ENCODE results near the gene NPDC1.

NPDC1 gene

DNA sequence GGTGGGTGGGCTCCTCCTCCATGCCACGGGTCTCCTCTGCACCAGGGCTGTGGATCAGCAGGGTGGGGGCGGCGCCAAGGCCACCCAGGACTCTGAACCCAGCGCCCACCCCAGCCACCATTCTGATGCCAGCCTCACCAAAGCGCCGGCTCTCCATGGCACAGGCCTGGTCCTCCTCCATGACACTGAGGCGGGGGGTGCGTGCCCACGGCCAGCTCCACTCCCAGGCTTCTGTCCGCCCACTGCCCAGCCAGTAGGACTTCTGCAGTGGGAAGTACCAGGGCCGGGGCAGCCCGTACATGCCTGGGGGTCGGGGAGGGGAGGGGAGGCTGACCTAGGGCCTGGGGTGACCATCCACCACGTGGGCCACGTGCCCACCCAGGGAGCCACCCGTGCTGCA lies 29.5 kb downstream of the NPDC1 start:
- no peaks in the 10 kb centered on the region for H3K4me1 ChIP-seq (ENCODE audit: low read depth, poor library complexity, severe bottlenecking)
- H3K4me3 ChIP-seq (IDR thresholded peaks at IDR 0.05; ENCODE audit: insufficient read depth, low read depth, low read length), result no peak overlapping the region
- no peak overlapping the region for H3K9ac ChIP-seq
- no peaks in the 10 kb centered on the region for H3K36me3 ChIP-seq (ENCODE audit: insufficient read depth)
- no peak overlapping the region for H3K27ac ChIP-seq
- no peaks in the 10 kb centered on the region for H3K79me2 ChIP-seq (ENCODE audit: insufficient read depth, low read depth)
- TF ChIP-seq, protein P1, sequence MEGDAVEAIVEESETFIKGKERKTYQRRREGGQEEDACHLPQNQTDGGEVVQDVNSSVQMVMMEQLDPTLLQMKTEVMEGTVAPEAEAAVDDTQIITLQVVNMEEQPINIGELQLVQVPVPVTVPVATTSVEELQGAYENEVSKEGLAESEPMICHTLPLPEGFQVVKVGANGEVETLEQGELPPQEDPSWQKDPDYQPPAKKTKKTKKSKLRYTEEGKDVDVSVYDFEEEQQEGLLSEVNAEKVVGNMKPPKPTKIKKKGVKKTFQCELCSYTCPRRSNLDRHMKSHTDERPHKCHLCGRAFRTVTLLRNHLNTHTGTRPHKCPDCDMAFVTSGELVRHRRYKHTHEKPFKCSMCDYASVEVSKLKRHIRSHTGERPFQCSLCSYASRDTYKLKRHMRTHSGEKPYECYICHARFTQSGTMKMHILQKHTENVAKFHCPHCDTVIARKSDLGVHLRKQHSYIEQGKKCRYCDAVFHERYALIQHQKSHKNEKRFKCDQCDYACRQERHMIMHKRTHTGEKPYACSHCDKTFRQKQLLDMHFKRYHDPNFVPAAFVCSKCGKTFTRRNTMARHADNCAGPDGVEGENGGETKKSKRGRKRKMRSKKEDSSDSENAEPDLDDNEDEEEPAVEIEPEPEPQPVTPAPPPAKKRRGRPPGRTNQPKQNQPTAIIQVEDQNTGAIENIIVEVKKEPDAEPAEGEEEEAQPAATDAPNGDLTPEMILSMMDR (conservative IDR thresholded peaks at IDR 0.05; ENCODE audit: low read depth, low read length), result no peak
- H3K27me3 ChIP-seq (ENCODE audit: insufficient read depth, low read depth), result peaks cover 5% of the 10 kb centered on the region; the same call in 1 of the 2 replicates
- no peak overlapping the region for H2AFZ ChIP-seq (ENCODE audit: low read depth)
- H4K20me1 ChIP-seq (ENCODE audit: insufficient read depth), result no peaks in the 10 kb centered on the region
- no peak overlapping the region for H3K4me2 ChIP-seq

DNA sequence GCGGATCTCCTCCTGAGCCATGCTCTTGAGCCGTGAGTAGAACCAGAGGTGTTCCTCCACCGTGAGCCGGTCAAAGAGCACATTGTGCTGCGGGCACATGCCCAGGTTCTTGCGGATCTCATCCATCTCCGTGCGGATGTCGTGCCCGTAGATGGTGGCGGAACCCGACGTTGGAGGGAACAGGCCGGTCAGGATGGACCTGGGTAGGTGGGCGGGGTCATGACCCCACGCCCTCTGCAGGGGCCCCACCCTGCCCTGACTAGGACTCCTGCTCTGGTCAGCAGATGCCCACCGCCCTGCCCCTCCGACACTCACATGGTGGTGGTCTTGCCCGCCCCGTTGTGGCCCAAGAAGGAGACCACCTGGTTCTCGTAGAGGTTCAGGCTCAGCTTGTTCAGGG lies 30.0 kb downstream of the NPDC1 start:
- Histone ChIP-seq H3K9ac (no peak overlapping the region), H4K20me1 (ENCODE audit: insufficient read depth) (no peaks in the 10 kb centered on the region), H3K4me1 (ENCODE audit: low read depth, poor library complexity, severe bottlenecking) (no peaks in the 10 kb centered on the region), H3K79me2 (ENCODE audit: insufficient read depth, low read depth) (no peaks in the 10 kb centered on the region), H3K27me3 (ENCODE audit: insufficient read depth, low read depth) (peaks cover 5% of the 10 kb centered on the region; the same call in 1 of the 2 replicates), H3K36me3 (ENCODE audit: insufficient read depth) (no peaks in the 10 kb centered on the region), H2AFZ (ENCODE audit: low read depth) (no peak overlapping the region), H3K4me3 (IDR thresholded peaks at IDR 0.05; ENCODE audit: insufficient read depth, low read depth, low read length) (no peak overlapping the region), H3K4me2 (no peak overlapping the region), H3K27ac (no peak overlapping the region)
- TF ChIP-seq, protein P1 (conservative IDR thresholded peaks at IDR 0.05; ENCODE audit: low read depth, low read length), result no peak

DNA sequence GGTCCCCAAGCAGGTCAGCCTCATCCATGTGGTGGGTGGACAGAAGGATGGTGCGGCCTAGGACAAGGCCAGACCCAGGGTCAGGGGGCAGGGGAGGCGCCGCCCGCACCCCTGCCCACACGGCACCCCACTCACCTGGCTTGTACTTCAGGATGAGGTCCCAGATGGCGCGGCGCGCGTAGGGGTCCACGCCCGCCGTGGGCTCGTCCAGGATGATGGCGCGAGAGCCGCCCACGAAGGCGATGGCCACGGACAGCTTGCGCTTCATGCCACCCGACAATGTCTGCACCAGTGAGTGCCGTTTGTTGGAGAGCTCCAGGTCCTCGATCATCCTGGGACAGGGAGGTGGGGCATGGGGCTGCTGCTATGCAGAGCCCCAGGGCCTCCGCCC lies 30.4 kb downstream of the NPDC1 start:
- no peak overlapping the region for H3K4me2 ChIP-seq
- H3K27ac ChIP-seq, result no peak overlapping the region
- no peaks in the 10 kb centered on the region for H3K36me3 ChIP-seq (ENCODE audit: insufficient read depth)
- no peak overlapping the region for H2AFZ ChIP-seq (ENCODE audit: low read depth)
- peaks cover 5% of the 10 kb centered on the region; the same call in 1 of the 2 replicates for H3K27me3 ChIP-seq (ENCODE audit: insufficient read depth, low read depth)
- no peaks in the 10 kb centered on the region for H3K79me2 ChIP-seq (ENCODE audit: insufficient read depth, low read depth)
- no peak overlapping the region for H3K9ac ChIP-seq
- TF ChIP-seq, protein P1 (conservative IDR thresholded peaks at IDR 0.05; ENCODE audit: low read depth, low read length), result no peak
- H4K20me1 ChIP-seq (ENCODE audit: insufficient read depth), result no peaks in the 10 kb centered on the region
- H3K4me3 ChIP-seq (IDR thresholded peaks at IDR 0.05; ENCODE audit: insufficient read depth, low read depth, low read length), result no peak overlapping the region
- no peaks in the 10 kb centered on the region for H3K4me1 ChIP-seq (ENCODE audit: low read depth, poor library complexity, severe bottlenecking)

DNA sequence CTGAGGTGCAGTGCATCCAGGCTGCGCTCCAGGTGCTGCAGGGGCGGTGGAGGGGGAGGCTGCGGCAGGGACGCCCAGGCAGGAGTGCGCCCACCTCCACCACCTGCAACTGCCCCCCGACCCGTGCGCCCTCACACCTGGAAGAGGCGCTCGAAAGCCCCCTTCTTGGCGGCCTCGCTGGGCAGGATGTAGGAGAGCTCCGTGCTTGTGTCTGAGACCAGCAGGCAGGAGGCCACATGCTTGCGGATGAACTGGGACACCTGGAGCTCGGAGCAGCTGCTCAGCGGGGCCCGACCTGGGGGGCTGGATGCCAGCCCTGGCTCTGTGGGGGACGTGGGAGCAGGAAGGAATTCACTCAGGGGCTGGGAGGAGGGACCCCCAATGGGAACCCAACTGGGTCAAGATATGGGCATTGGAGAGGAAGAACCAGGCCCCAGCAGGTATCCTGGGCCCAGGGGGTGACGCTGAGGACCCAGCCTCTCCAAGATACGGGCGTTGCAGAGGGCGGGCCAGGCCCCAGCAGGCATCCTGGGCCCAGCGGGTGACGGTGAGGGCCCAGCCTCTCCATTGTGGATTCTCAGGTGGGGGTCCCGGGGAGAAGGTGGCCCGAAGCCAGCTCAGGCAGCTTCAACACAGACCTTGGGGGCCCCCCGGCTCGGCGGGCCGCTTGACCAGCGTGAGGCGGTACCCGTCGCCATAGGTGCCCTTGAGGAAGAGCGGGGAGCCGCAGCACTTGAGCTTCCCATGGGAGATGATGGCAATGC lies 31.0 kb downstream of the NPDC1 start:
- TF ChIP-seq, protein P1 (conservative IDR thresholded peaks at IDR 0.05; ENCODE audit: low read depth, low read length), result no peak
- peaks cover 5% of the 10 kb centered on the region; the same call in 1 of the 2 replicates for H3K27me3 ChIP-seq (ENCODE audit: insufficient read depth, low read depth)
- H3K4me3 ChIP-seq (IDR thresholded peaks at IDR 0.05; ENCODE audit: insufficient read depth, low read depth, low read length), result no peak overlapping the region

More for the DNA sequence above, 31.0 kb downstream of the NPDC1 start:
- Histone ChIP-seq H3K4me1 (ENCODE audit: low read depth, poor library complexity, severe bottlenecking) (no peaks in the 10 kb centered on the region), H3K9ac (no peak overlapping the region), H3K36me3 (ENCODE audit: insufficient read depth) (no peaks in the 10 kb centered on the region), H3K79me2 (ENCODE audit: insufficient read depth, low read depth) (no peaks in the 10 kb centered on the region), H4K20me1 (ENCODE audit: insufficient read depth) (no peaks in the 10 kb centered on the region), H3K4me2 (no peak overlapping the region), H3K27ac (no peak overlapping the region), H2AFZ (ENCODE audit: low read depth) (no peak overlapping the region)
